GM18526 (cell line): ENCODE data around the gene SUCLG2.

Experiments used
- POLR2A ChIP-seq: IDR thresholded peaks from 3 replicates; pipeline ENCODE4 v1.6.1; 2011; ENCODE audit not compliant: insufficient read length; ENCODE audit errors: extremely low read depth

Gene SUCLG2

GRCh38 chr3:67656614-67657013, 2.2 kb upstream of the SUCLG2 start:
- TF ChIP-seq POLR2A: no peak

- TF ChIP-seq POLR2A: peak; percentile 59
Observed at GRCh38 chr3:67655364-67656121, 1.1 kb upstream of the SUCLG2 start.

- TF ChIP-seq POLR2A: no peak
Observed at GRCh38 chr3:67654844-67655177, 399 bp upstream of the SUCLG2 start.

- no peak for TF ChIP-seq POLR2A
Observed at GRCh38 chr3:67653425-67654098, 850 bp downstream of the SUCLG2 start.

- no peak for TF ChIP-seq POLR2A
Observed at GRCh38 chr3:67650084-67650483, 4.3 kb downstream of the SUCLG2 start.

DNA sequence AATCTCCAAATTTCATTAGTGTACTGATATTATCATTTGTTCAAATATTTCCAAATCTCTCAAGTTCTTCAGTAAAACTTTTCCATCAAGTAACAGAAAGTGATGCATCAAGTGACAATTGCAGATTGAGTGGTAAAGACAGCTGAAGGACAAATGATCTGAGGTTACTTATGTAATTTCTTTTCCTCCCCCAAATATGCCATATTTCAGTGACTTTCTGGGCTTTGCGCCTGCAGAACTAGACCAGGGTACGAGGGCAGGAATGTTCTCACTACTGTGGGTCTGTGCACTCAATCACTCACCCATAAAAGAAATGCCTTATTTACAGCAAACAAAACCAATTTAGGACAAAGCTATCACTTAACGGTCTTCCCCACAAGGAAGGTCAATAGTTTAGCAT, 4.7 kb downstream of the SUCLG2 start:
- no peak for TF ChIP-seq POLR2A

DNA sequence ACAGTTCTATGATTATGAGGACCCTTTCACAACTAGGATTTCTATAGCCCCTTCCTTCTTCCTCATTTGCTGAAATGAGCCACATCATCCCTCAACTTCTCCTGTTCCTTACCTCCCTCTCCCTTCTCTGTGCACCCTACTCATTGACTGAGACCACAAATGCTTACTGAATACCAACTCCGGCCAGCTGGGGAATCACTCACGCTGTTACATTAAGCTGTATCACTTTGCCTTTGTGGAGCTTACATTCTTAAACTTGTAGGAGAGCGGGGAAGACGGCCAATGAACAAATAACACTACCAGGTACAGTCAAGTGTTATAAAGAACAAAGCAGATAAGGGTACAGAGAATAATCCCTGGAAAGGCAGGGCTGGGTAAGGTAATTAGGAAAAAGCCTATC, 5.7 kb downstream of the SUCLG2 start:
- TF ChIP-seq POLR2A: no peak

- TF ChIP-seq POLR2A: no peak
Observed at GRCh38 chr3:67648229-67648628, 6.2 kb downstream of the SUCLG2 start.

- TF ChIP-seq POLR2A: no peak
Observed at GRCh38 chr3:67647390-67647878, 7.0 kb downstream of the SUCLG2 start.

GRCh38 chr3:67646586-67647234, 7.7 kb downstream of the SUCLG2 start:
- TF ChIP-seq POLR2A: no peak

DNA sequence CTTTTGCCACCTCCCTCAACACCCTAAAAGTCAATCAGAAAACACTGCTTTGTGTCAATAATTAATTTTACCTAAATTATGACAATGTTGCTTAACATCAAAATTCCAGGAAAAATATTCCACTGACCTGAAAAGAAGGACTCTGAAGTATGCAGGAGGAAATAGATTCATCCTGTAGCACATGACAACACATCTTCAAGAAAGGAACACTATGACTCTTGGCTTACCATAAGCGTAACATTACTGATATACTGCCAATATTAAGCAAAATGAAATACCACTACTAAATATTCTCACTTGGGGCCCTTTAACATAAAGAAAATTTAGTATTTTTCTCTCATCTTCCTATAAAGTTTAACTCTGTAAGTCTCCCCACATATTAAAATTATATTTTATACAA, 9.6 kb downstream of the SUCLG2 start:
- no peak for TF ChIP-seq POLR2A

- no peak for TF ChIP-seq POLR2A
Observed at GRCh38 chr3:67642734-67643133, 11.7 kb downstream of the SUCLG2 start.

GRCh38 chr3:67642190-67642589, 12.2 kb downstream of the SUCLG2 start:
- no peak for TF ChIP-seq POLR2A

- no peak for TF ChIP-seq POLR2A
Observed at GRCh38 chr3:67641451-67641850, 13.0 kb downstream of the SUCLG2 start.

DNA sequence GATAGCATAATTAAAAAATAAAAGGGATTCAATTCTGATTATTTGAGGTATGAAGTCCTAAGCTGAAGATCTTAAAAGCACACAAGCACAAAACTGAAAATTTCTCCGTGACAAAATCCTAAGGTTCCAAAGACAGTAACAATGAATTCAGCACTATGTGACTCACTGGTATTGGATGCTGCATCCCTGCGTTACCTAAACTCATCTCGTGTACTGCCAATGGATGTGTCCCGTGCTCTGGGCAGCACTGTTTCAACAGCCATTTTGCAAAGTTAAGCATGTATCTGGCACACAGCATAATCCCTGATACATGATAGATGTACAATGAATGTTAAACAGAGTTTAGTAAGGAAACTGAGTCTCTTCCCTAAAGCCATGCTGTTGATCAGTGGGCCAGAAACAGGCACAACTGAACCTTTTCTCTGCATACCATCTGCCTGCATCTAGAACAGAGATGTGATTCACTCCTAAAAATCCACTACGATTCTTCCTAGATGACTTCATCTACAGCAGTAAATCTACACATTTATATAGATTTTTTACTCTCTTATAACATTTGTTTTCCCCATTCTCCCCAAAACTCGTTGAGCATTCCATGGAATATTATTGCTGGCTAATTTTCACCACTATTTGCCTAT, 14.3 kb downstream of the SUCLG2 start:
- TF ChIP-seq POLR2A: no peak
